ENCODE data around the gene UGCG. TPM values are rescaled to one million over a fixed set of nuclear protein-coding genes. Genes with fewer than 3 reads are reported as not detected.

Gene UGCG
- total RNA-seq, 1 experiment from 2014 or later, result 23.3 TPM

GRCh38 chr9:111852291-111852690, 44.3 kb upstream of the UGCG start:
- H3K9me3 Mint-ChIP-seq, result no peaks in the 10 kb centered on the region
- Histone ChIP-seq H4K8ac (replicated peaks; ENCODE audit: insufficient read length, low read depth, low read length) (no peak overlapping the region), H4K20me1 (ENCODE audit: control insufficient read depth, insufficient read depth, insufficient read length) (no peaks in the 10 kb centered on the region), H3K23me2 (ENCODE audit: insufficient read length, low read depth, low read length, poor library complexity, severe bottlenecking) (no peaks in the 10 kb centered on the region), H4K91ac (ENCODE audit: insufficient read length, low read depth, low read length) (no peak overlapping the region), H3T11ph (ENCODE audit: low read length) (no peak overlapping the region), H3K79me1 (ENCODE audit: insufficient read depth, low read depth, low read length, poor library complexity, severe bottlenecking) (no peaks in the 10 kb centered on the region), H2BK15ac (ENCODE audit: low read depth, low read length) (no peak overlapping the region), H3K23ac (ENCODE audit: insufficient read length, low read depth, low read length) (no peak overlapping the region), H3K56ac (ENCODE audit: insufficient read length, low read depth, low read length) (no peak overlapping the region), H2BK120ac (ENCODE audit: low read depth, low read length, poor library complexity, severe bottlenecking) (no peak overlapping the region), H3K4me1 (ENCODE audit: insufficient read depth, low read length) (no peaks in the 10 kb centered on the region), H2BK12ac (ENCODE audit: insufficient read length, low read depth, low read length) (no peak overlapping the region), H3K4ac (ENCODE audit: low read depth, low read length) (no peak overlapping the region), H3K14ac (ENCODE audit: insufficient read depth, low read length) (no peak overlapping the region), H3K27ac (ENCODE audit: insufficient read length, low read depth, low read length) (no peak overlapping the region), H3K79me2 (ENCODE audit: insufficient read depth, low read length) (no peaks in the 10 kb centered on the region), H3K9ac (ENCODE audit: extremely low read depth, insufficient read length, low read length) (no peak overlapping the region), H2BK5ac (ENCODE audit: insufficient read length, low read length) (no peak overlapping the region), H3K4me2 (ENCODE audit: insufficient read depth, insufficient read length, low read length) (no peak overlapping the region), H3K18ac (ENCODE audit: insufficient read length, low read depth, low read length) (no peak overlapping the region), H3K9me3 (ENCODE audit: control insufficient read depth, low read depth, low read length) (no peaks in the 10 kb centered on the region), H4K5ac (ENCODE audit: insufficient read length, low read depth, low read length) (no peak overlapping the region), H2AK5ac (ENCODE audit: insufficient read length, low read length) (no peak overlapping the region), H3K27me3 (ENCODE audit: insufficient read depth, low read length) (no peaks in the 10 kb centered on the region), H2BK20ac (ENCODE audit: low read depth, low read length, poor library complexity, severe bottlenecking) (no peak overlapping the region), H2AFZ (ENCODE audit: low read length) (no peak overlapping the region)
- H3K4me3 Mint-ChIP-seq, result no peak overlapping the region
- H3K4me1 Mint-ChIP-seq, result peaks cover 3 to 4% of the 10 kb centered on the region in 2 experiments; a peak in 2 of 4 replicates
- no peak for TF ChIP-seq CTCF (conservative IDR thresholded peaks at IDR 0.05)
- no peak overlapping the region for H3K27ac Mint-ChIP-seq
- DNase-seq, result no peak
- no CpG with 5 or more reads among the region's 1 CpG for WGBS (ENCODE audit: extremely low coverage, insufficient read length, low lambda C conversion rate)
- no peaks in the 10 kb centered on the region for H3K27me3 Mint-ChIP-seq (ENCODE audit: low read depth)
- H3K36me3 Mint-ChIP-seq (ENCODE audit: insufficient read depth in 1 of 3, low read depth in 3 of 3), result no peaks in the 10 kb centered on the region

Measured in H9 (cell line).